PC-3 (cell line): ENCODE results near the gene ZNF678. TPM values are rescaled to one million over a fixed set of nuclear protein-coding genes. Genes with fewer than 3 reads are reported as not detected.

Source experiments
- ATAC-seq: fragments of 200-7000 bp; cut with Tn5 transposase; 2 replicates; pipeline ENCODE4 v1.9.1; 2020; ENCODE audit warnings: mild to moderate bottlenecking, moderate library complexity
- BruUV-seq: library from RNA; stranded (reverse); fragments of 400-500 nt; replicated peaks from 2 replicates; lab custom pipeline; 2021; lab: Mats Ljungman, UMichigan
- CTCF ChIA-PET: fragments of 300-600 bp; sonication (Branson Sonifier 250); formaldehyde crosslinking; loops from one replicate; lab custom pipeline; 2022; ENCODE audit warnings: antibody characterized with exemption; lab: Charles Lee
- POLR2A ChIA-PET: fragments of 300-600 bp; sonication (Branson Sonifier 250); formaldehyde crosslinking; loops from one replicate; lab custom pipeline; 2022; ENCODE audit warnings: antibody characterized with exemption; ENCODE audit not compliant: unreplicated experiment; lab: Charles Lee
- DNase-seq: peaks from one replicate; pipeline ENCODE4 v3.0.0-alpha.2; 2015
- H2AFZ ChIP-seq: fragments of 300-600 bp; sonication (generic); 2 replicates; pipeline ENCODE4 v1.6.0; 2016; ENCODE audit warnings: antibody characterized with exemption, low read length
- H3F3A ChIP-seq: fragments of 300-600 bp; sonication (generic); one replicate; pipeline ENCODE4 v1.6.0; 2017; ENCODE audit warnings: antibody characterized with exemption, low read length, control low read depth, mild to moderate bottlenecking; ENCODE audit not compliant: unreplicated experiment
- H3K27ac ChIP-seq: fragments of 300-600 bp; sonication (generic); 2 replicates; pipeline ENCODE4 v1.5.1; 2016; ENCODE audit warnings: mild to moderate bottlenecking, low read length
- H3K27me3 ChIP-seq: fragments of 300-600 bp; sonication (generic); 2 replicates; pipeline ENCODE4 v1.6.1; 2016; ENCODE audit warnings: low read length, mixed read lengths
- H3K36me3 ChIP-seq: fragments of 300-600 bp; sonication (generic); 2 replicates; pipeline ENCODE4 v1.6.1; 2016; ENCODE audit warnings: low read depth, mixed run types, low read length, mixed read lengths
- H3K4me1 ChIP-seq: fragments of 300-600 bp; sonication (generic); 2 replicates; pipeline ENCODE4 v1.5.1; 2016; ENCODE audit warnings: low read length; ENCODE audit not compliant: insufficient read depth
- H3K4me2 ChIP-seq: fragments of 300-600 bp; sonication (generic); 2 replicates; pipeline ENCODE4 v1.6.0; 2016; ENCODE audit warnings: low read length
- H3K4me3 ChIP-seq: fragments of 300-600 bp; sonication (generic); 2 replicates; pipeline ENCODE4 v1.5.1; 2016; ENCODE audit warnings: mild to moderate bottlenecking, low read length, mixed read lengths
- H3K79me2 ChIP-seq: fragments of 300-600 bp; sonication (generic); 2 replicates; pipeline ENCODE4 v1.6.1; 2017; ENCODE audit warnings: low read length, mixed read lengths
- H3K9ac ChIP-seq: fragments of 300-600 bp; sonication (generic); 2 replicates; pipeline ENCODE4 v1.6.0; 2016; ENCODE audit warnings: mild to moderate bottlenecking, low read length
- H3K9me2 ChIP-seq: fragments of 300-600 bp; sonication (generic); replicated peaks from 2 replicates; pipeline ENCODE4 v1.6.1; 2016; ENCODE audit warnings: mixed run types, low read length, mixed read lengths
- H3K9me3 ChIP-seq: fragments of 300-600 bp; sonication (generic); 2 replicates; pipeline ENCODE4 v1.6.1; 2016; ENCODE audit warnings: low read length, mixed read lengths
- H4K20me1 ChIP-seq: fragments of 300-600 bp; sonication (generic); 2 replicates; pipeline ENCODE4 v1.6.1; 2016; ENCODE audit warnings: low read length, mixed read lengths
- CTCF ChIP-seq: fragments of 300-600 bp; sonication (generic); conservative IDR thresholded peaks from 2 replicates; pipeline ENCODE4 v1.5.1; 2017; ENCODE audit warnings: antibody characterized with exemption, low read depth, mild to moderate bottlenecking, low read length
- EZH2 ChIP-seq: fragments of 300-600 bp; sonication (generic); IDR thresholded peaks from one replicate; pipeline ENCODE4 v1.6.1; 2017; ENCODE audit warnings: antibody characterized with exemption, mild to moderate bottlenecking, low read length; ENCODE audit not compliant: unreplicated experiment
- EZH2phosphoT487 ChIP-seq: fragments of 300-600 bp; sonication (generic); IDR thresholded peaks from 2 replicates; pipeline ENCODE4 v1.6.1; 2018; ENCODE audit warnings: mild to moderate bottlenecking, antibody characterized with exemption, low read length, borderline replicate concordance
- intact Hi-C: fragments of 100-400 bp; cut with micrococcal nuclease; formaldehyde crosslinking; loops from 2 replicates; pipeline ENCODE4 v1.9.0; 2023
- total RNA-seq: library from RNA; depleted of rRNA; stranded (reverse); fragments of >200 nt; gene quantifications from 2 replicates; pipeline ENCODE4 v1.2.3, GENCODE V29; 2014

The ZNF678 gene
- total RNA-seq, 1 experiment from 2014 or later: 22.6 TPM

DNA sequence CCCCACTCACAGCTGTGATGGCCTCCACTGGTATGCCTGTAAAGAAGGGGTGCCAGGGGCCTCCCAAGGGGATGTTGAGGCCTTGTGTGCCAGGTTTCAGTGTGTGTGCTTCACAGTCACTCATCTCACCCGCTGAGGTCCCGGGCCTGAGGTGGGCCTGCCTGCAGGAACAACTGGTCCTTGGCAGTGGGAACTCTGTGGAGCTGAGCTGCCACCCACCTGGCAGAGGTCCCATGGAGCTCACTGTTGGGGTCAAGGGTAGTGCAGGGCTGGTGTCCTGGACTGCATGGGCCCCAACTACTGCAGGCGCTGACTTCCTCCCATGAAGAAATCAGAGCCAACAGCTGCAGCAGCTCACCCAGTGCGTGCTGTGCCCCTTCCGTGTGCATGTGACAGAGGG lies 17.3 kb upstream of the ZNF678 start:
- Histone ChIP-seq H2AFZ (no peak overlapping the region), H3K4me3 (no peak overlapping the region), H3K9me2 (no peaks in the 10 kb centered on the region), H3K4me2 (no peak overlapping the region), H3K9ac (no peak overlapping the region), H3F3A (no peaks in the 10 kb centered on the region), H3K27ac (no peak overlapping the region), H4K20me1 (no peaks in the 10 kb centered on the region), H3K79me2 (no peaks in the 10 kb centered on the region), H3K4me1 (peaks cover 10% of the 10 kb centered on the region; the same call in 1 of the 2 replicates), H3K27me3 (no peaks in the 10 kb centered on the region), H3K9me3 (no peaks in the 10 kb centered on the region), H3K36me3 (no peaks in the 10 kb centered on the region)
- CTCF ChIA-PET: no interaction called here
- intact Hi-C loops: loop anchor here (10.0 kb wide), 2 partner anchors 179 to 399 kb away; partner anchors contain the start of gene WNT9A
- DNase-seq: no peak
- POLR2A ChIA-PET: interaction anchor here (0.6 kb wide), 1 partner anchor 65 kb away, joined by 3 read pairs; no protein-coding TSS in a partner anchor
- TF ChIP-seq EZH2 (no peak), EZH2phosphoT487 (no peak), CTCF (no peak)
- no TSS peak for BruUV-seq
- ATAC-seq: no peak

DNA sequence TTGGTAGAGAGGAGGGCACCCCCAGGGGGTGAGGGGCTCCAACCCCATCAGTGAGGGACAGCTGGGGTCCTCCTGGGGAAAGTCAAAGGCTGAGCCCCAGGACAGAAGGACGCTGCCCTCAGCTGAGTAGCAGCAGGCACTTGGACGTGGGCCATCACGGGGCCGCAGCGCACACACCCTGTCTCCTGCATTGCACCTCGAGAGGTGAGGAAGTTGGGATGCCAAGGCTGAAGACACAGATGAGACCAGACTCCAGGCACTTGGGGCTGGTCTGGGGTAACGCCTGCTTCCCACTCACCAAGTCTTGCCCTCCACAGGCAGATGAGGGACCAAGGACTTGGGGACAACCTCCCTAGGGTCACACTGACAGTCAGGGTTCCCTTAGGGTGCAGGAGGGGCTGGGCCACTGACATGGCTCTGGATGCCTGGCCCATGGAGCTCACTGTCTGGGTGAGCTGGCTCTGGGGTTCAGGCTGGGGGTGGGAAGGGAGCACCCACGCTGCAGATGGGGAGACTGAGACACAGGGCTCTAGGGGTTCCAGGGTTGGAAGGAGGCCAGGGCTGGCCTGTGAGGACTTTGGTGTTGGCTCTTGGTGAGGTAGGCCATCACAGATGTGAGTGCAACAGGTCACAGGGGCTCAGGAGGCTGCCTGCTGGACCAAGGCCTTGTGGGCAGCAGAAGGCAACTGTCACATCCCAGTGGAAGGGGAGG lies 16.6 kb upstream of the ZNF678 start:
- H4K20me1 ChIP-seq: no peaks in the 10 kb centered on the region
- H3K27ac ChIP-seq: no peak overlapping the region
- ChIA-PET CTCF (no interaction called here), POLR2A (no interaction called here)
- no peak overlapping the region for H3K9ac ChIP-seq
- TF ChIP-seq EZH2phosphoT487 (no peak), EZH2 (no peak), CTCF (no peak)
- ATAC-seq (no peak), DNase-seq (no peak)
- H3F3A ChIP-seq: no peaks in the 10 kb centered on the region
- no peaks in the 10 kb centered on the region for H3K9me2 ChIP-seq
- H3K36me3 ChIP-seq: no peaks in the 10 kb centered on the region
- H3K4me1 ChIP-seq: peaks cover 4% of the 10 kb centered on the region; the same call in 1 of the 2 replicates
- intact Hi-C loops: loop anchor here (10.0 kb wide), 2 partner anchors 178 to 398 kb away; partner anchors contain the start of gene WNT9A
- H3K4me2 ChIP-seq: no peak overlapping the region
- H3K27me3 ChIP-seq: no peaks in the 10 kb centered on the region
- no peaks in the 10 kb centered on the region for H3K9me3 ChIP-seq
- no peak overlapping the region for H2AFZ ChIP-seq
- H3K79me2 ChIP-seq: no peaks in the 10 kb centered on the region
- no TSS peak for BruUV-seq
- H3K4me3 ChIP-seq: no peak overlapping the region
